ENCODE measurements around the gene ZNF70.

DNA sequence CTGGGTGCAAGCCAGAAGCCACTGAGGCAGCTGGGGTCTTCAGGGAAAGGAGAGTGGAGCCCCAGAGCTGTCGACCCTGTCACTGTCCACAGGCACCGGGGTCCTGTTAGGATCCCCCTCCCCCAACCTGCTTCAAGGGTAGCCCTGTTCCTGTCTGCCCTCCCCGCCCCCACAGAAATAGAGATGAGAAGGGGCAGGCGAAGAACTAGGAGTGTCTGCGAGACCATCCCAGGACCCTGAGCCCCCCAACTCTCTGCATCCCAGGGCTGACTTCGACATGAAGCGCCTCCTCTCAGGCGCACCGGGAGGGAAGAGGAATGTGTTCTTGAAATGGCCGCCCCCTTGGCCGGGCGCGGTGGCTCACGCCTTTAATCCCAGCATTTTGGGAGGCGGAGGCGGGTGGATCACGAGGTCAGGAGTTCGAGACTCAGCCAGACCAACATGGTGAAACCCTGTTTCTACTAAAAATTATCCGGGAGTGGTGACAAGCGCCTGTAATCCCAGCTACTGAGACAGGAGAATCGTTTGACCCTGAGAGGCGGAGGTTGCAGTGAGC lies 607 bp upstream of the ZNF70 start:
- TF ChIP-seq, protein P1, sequence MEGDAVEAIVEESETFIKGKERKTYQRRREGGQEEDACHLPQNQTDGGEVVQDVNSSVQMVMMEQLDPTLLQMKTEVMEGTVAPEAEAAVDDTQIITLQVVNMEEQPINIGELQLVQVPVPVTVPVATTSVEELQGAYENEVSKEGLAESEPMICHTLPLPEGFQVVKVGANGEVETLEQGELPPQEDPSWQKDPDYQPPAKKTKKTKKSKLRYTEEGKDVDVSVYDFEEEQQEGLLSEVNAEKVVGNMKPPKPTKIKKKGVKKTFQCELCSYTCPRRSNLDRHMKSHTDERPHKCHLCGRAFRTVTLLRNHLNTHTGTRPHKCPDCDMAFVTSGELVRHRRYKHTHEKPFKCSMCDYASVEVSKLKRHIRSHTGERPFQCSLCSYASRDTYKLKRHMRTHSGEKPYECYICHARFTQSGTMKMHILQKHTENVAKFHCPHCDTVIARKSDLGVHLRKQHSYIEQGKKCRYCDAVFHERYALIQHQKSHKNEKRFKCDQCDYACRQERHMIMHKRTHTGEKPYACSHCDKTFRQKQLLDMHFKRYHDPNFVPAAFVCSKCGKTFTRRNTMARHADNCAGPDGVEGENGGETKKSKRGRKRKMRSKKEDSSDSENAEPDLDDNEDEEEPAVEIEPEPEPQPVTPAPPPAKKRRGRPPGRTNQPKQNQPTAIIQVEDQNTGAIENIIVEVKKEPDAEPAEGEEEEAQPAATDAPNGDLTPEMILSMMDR (IDR thresholded peaks at IDR 0.05; ENCODE audit: poor library complexity), result no peak
- TF ChIP-seq EZH2phosphoT487 (IDR thresholded peaks at IDR 0.05; ENCODE audit: low read depth, severe bottlenecking, unreplicated experiment), result no peak

Data from hepatocyte (in vitro differentiated cells).